Liver (tissue), 9 donors: Measurements from ENCODE around the gene RARA. TPM values are rescaled to one million over a fixed set of nuclear protein-coding genes. Genes with fewer than 3 reads are reported as not detected.

Source experiments
- DNase-seq: peaks from one replicate; pipeline ENCODE4 v3.0.0-alpha.2; 2017; ENCODE audit warnings: low spot score
- H3K27ac ChIP-seq, 2 donors: one replicate each; pipeline ENCODE4 v1.7.0; 2013; ENCODE audit warnings: inconsistent platforms in 2 of 2, low read length in 2 of 2, control low read depth in 1 of 2, low read depth in 1 of 2, mild to moderate bottlenecking in 1 of 2
- H3K27me3 ChIP-seq, 4 donors: one replicate each; pipeline versions ENCODE4 v1.6.1 to v1.7.0; 2013; ENCODE audit warnings: low read length in 3 of 4, inconsistent platforms in 1 of 4, mild to moderate bottlenecking in 1 of 4, moderate library complexity in 1 of 4; ENCODE audit not compliant: control insufficient read depth in 4 of 4, insufficient read depth in 4 of 4
- H3K36me3 ChIP-seq, 4 donors: one replicate each; pipeline versions ENCODE4 v1.6.1 to v1.7.0; 2013; ENCODE audit warnings: low read length in 3 of 4, mild to moderate bottlenecking in 3 of 4, low read depth in 1 of 4, moderate library complexity in 1 of 4; ENCODE audit not compliant: control insufficient read depth in 4 of 4, insufficient read depth in 3 of 4
- H3K4me1 ChIP-seq, 4 donors: one replicate each; pipeline versions ENCODE4 v1.6.1 to v1.7.0; 2013; ENCODE audit warnings: low read length in 3 of 4, mild to moderate bottlenecking in 3 of 4, moderate library complexity in 1 of 4; ENCODE audit not compliant: control insufficient read depth in 4 of 4, insufficient read depth in 4 of 4
- H3K4me3 ChIP-seq, 3 donors: one replicate each; pipeline versions ENCODE4 v1.6.1 to v1.7.0; 2013; ENCODE audit warnings: low read length in 3 of 3, control low read depth in 1 of 3, low read depth in 1 of 3, mild to moderate bottlenecking in 1 of 3
- H3K9ac ChIP-seq, 2 donors: one replicate each; pipeline ENCODE4 v1.7.0; 2013; ENCODE audit warnings: low read length in 2 of 2, mild to moderate bottlenecking in 2 of 2, moderate library complexity in 2 of 2, control low read depth in 1 of 2, low read depth in 1 of 2
- H3K9me3 ChIP-seq, 4 donors: one replicate each; pipeline versions ENCODE4 v1.6.1 to v1.7.0; 2013; ENCODE audit warnings: low read length in 3 of 4; ENCODE audit not compliant: control insufficient read depth in 4 of 4
- ATF3 ChIP-seq: IDR thresholded peaks from 2 replicates; pipeline ENCODE4 v1.6.1; 2016; ENCODE audit warnings: antibody characterized with exemption
- EGR1 ChIP-seq, 2 donors: IDR thresholded peaks; 2 replicates each; pipeline ENCODE4 v1.6.1; 2016 to 2018; ENCODE audit warnings: antibody characterized with exemption in 2 of 2, low read depth in 2 of 2
- FOXA1 ChIP-seq: IDR thresholded peaks from 2 replicates; pipeline ENCODE4 v1.6.1; 2016; ENCODE audit warnings: antibody characterized with exemption
- FOXA2 ChIP-seq: IDR thresholded peaks from 2 replicates; pipeline ENCODE4 v1.6.1; 2016; ENCODE audit warnings: antibody characterized with exemption
- GABPA ChIP-seq, 2 donors: IDR thresholded peaks in 1 of 2; conservative IDR thresholded peaks in 1 of 2; 2 replicates each; pipeline ENCODE4 v1.6.1; 2016; ENCODE audit warnings: antibody characterized with exemption in 2 of 2, mild to moderate bottlenecking in 1 of 2, moderate library complexity in 1 of 2
- HNF4A ChIP-seq, 2 donors: conservative IDR thresholded peaks; 2 replicates each; pipeline ENCODE4 v1.6.1; 2016; ENCODE audit warnings: antibody characterized with exemption in 2 of 2, mild to moderate bottlenecking in 2 of 2
- HNF4G ChIP-seq: IDR thresholded peaks from 2 replicates; pipeline ENCODE4 v1.6.1; 2016; ENCODE audit warnings: antibody characterized with exemption
- JUND ChIP-seq, 2 donors: IDR thresholded peaks; 2 replicates each; pipeline ENCODE4 v1.6.1; 2016; ENCODE audit warnings: antibody characterized with exemption in 2 of 2
- MAX ChIP-seq: IDR thresholded peaks from 2 replicates; pipeline ENCODE4 v1.6.1; 2016; ENCODE audit warnings: antibody characterized with exemption
- NR2F2 ChIP-seq: IDR thresholded peaks from 2 replicates; pipeline ENCODE4 v1.6.1; 2016; ENCODE audit warnings: antibody characterized with exemption
- RAD21 ChIP-seq, 2 donors: IDR thresholded peaks; 2 replicates each; pipeline ENCODE4 v1.6.1; 2016; ENCODE audit warnings: antibody characterized with exemption in 2 of 2, mild to moderate bottlenecking in 2 of 2
- RXRA ChIP-seq, 2 donors: IDR thresholded peaks; 2 replicates each; pipeline ENCODE4 v1.6.1; 2017 to 2018; ENCODE audit warnings: antibody characterized with exemption in 2 of 2, mild to moderate bottlenecking in 1 of 2
- SP1 ChIP-seq: IDR thresholded peaks from 2 replicates; pipeline ENCODE4 v1.6.1; 2018; ENCODE audit warnings: antibody characterized with exemption, mild to moderate bottlenecking
- TAF1 ChIP-seq: conservative IDR thresholded peaks from 2 replicates; pipeline ENCODE4 v1.6.1; 2016; ENCODE audit warnings: antibody characterized with exemption, mild to moderate bottlenecking
- YY1 ChIP-seq: IDR thresholded peaks from 2 replicates; pipeline ENCODE4 v1.6.1; 2016; ENCODE audit warnings: antibody characterized with exemption, mild to moderate bottlenecking
- ZBTB33 ChIP-seq: IDR thresholded peaks from 2 replicates; pipeline ENCODE4 v1.6.1; 2016; ENCODE audit warnings: antibody characterized with exemption
- WGBS: extraction: QIAGEN DNeasy Blood & Tissue Kit; methylation state at CpG from one replicate; pipeline ENCODE4 v1.1.7; 2013; 5-methylcytosine and 5-hydroxymethylcytosine counted together
- polyA plus RNA-seq, 2 donors: library from polyadenylated mRNA; stranded (reverse) in 1 of 2; unstranded in 1 of 2; fragments of 200-250 nt in 1 of 2; fragments of >200 nt in 1 of 2; fragmentation: Nextera tagmentation in 1 of 2; extraction: Ambion mirVana in 1 of 2; gene quantifications; one replicate each; pipeline versions ENCODE4 v1.2.1 to v1.2.3, GENCODE V29; 2013 to 2015
- total RNA-seq, 2 donors: library from RNA; depleted of rRNA; stranded (reverse); fragments of >200 nt; gene quantifications; one replicate each; pipeline ENCODE4 v1.2.3, GENCODE V29; 2014
- TF ChIP-seq, protein P1 (sequence below): fragments of 150-350 bp; IDR thresholded peaks from 2 replicates; pipeline ENCODE4 v1.5.1; 2017; ENCODE audit warnings: improper control_type of control experiment, low read depth, low read length; ENCODE audit not compliant: missing input control
- TF ChIP-seq, protein P2 (sequence below): IDR thresholded peaks from 2 replicates; pipeline ENCODE4 v1.6.1; 2016; ENCODE audit warnings: antibody characterized with exemption, mild to moderate bottlenecking
- donor health status: healthy.
- donor health status: healthy.
- donor health status: healthy.
- donor health status: healthy.
- donor health status: healthy.

Gene RARA
- total and polyA plus RNA-seq, 4 donors: 6.6 to 26.2 (median 10.8) TPM

GRCh38 chr17:40328386-40328766 is 19.4 kb downstream of the RARA start (continued):
- TF ChIP-seq RXRA (IDR thresholded peaks at IDR 0.05) (no peak), HNF4A (conservative IDR thresholded peaks at IDR 0.05) (no peak), JUND (IDR thresholded peaks at IDR 0.05) (no peak), NR2F2 (no peak), FOXA1 (no peak), SP1 (no peak), MAX (no peak), FOXA2 (no peak)

DNA sequence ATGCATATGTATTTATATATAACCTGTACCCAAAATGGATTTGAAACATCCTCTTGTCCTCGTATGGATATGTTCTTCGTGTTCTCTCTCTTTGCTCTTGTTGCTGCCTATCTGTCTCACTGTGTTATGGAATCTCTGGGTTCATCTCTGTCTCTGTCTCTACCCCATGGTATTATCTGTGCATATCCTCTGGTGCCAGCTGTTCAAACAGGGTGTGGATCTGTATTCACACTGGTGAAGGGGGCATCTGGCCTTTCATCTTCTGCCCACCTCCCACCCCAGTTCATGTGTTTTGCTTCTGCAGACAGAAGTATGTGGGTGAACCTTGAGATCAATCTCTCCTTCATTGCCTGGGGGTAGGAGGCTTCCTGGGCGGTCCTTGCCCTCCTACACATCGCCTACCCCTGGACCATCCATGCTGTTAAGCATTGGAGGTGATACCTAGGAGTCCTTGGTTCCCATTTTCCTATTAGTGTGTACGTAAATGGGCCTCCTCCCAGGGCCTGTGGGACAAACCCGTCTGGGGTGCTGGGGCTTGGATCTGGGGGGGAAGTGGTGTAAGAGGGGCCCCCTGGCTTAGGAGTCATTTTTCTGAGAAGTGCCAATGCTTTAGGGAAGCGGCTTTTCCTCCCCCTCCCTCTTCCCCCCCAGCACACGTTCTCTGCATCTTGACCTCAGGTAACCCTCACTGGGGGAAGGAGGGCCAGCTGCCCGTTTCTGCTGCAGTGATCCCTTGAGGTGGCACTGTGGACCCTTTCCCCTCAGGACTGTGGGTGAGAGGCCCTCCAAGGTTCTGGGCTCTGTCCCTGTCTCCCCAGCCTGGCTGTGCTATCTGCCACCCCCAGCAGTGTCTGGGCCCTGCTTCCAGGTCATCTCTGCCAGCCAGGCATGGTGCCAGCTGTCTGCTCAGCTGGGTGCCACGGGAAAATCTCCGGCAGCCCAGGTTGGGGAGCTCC is 21.1 kb downstream of the RARA start:
- 35% methylated on average over 11 of the region's 11 CpGs for WGBS
- H3K4me1 ChIP-seq: peaks cover 54 to 98% (median 92%) of the 10 kb centered on the region in 4 donors
- H3K9ac ChIP-seq: no peak overlapping the region
- H3K27ac ChIP-seq: peak overlapping the region; percentile 69 to 87
- H3K9me3 ChIP-seq: no peaks in the 10 kb centered on the region
- no peak for DNase-seq
- TF ChIP-seq ZBTB33 (no peak), JUND (IDR thresholded peaks at IDR 0.05) (no peak), RXRA (IDR thresholded peaks at IDR 0.05) (peak; percentile 65 to 78), TAF1 (no peak), FOXA1 (no peak), EGR1 (IDR thresholded peaks at IDR 0.05; ENCODE audit: low read depth in 2 of 2) (no peak), YY1 (no peak), SP1 (peak; percentile 18), GABPA (IDR thresholded peaks at IDR 0.05 in 1 of 2, conservative IDR thresholded peaks at IDR 0.05 in 1 of 2) (no peak), NR2F2 (no peak), HNF4A (conservative IDR thresholded peaks at IDR 0.05) (peak in 1 of 2 donors; percentile 40), FOXA2 (no peak), HNF4G (no peak), MAX (peak; percentile 38), RAD21 (IDR thresholded peaks at IDR 0.05) (peak in 1 of 2 donors; percentile 22), ATF3 (no peak)
- TF ChIP-seq, protein P1, sequence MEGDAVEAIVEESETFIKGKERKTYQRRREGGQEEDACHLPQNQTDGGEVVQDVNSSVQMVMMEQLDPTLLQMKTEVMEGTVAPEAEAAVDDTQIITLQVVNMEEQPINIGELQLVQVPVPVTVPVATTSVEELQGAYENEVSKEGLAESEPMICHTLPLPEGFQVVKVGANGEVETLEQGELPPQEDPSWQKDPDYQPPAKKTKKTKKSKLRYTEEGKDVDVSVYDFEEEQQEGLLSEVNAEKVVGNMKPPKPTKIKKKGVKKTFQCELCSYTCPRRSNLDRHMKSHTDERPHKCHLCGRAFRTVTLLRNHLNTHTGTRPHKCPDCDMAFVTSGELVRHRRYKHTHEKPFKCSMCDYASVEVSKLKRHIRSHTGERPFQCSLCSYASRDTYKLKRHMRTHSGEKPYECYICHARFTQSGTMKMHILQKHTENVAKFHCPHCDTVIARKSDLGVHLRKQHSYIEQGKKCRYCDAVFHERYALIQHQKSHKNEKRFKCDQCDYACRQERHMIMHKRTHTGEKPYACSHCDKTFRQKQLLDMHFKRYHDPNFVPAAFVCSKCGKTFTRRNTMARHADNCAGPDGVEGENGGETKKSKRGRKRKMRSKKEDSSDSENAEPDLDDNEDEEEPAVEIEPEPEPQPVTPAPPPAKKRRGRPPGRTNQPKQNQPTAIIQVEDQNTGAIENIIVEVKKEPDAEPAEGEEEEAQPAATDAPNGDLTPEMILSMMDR: no peak
- TF ChIP-seq, protein P2, sequence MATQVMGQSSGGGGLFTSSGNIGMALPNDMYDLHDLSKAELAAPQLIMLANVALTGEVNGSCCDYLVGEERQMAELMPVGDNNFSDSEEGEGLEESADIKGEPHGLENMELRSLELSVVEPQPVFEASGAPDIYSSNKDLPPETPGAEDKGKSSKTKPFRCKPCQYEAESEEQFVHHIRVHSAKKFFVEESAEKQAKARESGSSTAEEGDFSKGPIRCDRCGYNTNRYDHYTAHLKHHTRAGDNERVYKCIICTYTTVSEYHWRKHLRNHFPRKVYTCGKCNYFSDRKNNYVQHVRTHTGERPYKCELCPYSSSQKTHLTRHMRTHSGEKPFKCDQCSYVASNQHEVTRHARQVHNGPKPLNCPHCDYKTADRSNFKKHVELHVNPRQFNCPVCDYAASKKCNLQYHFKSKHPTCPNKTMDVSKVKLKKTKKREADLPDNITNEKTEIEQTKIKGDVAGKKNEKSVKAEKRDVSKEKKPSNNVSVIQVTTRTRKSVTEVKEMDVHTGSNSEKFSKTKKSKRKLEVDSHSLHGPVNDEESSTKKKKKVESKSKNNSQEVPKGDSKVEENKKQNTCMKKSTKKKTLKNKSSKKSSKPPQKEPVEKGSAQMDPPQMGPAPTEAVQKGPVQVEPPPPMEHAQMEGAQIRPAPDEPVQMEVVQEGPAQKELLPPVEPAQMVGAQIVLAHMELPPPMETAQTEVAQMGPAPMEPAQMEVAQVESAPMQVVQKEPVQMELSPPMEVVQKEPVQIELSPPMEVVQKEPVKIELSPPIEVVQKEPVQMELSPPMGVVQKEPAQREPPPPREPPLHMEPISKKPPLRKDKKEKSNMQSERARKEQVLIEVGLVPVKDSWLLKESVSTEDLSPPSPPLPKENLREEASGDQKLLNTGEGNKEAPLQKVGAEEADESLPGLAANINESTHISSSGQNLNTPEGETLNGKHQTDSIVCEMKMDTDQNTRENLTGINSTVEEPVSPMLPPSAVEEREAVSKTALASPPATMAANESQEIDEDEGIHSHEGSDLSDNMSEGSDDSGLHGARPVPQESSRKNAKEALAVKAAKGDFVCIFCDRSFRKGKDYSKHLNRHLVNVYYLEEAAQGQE: no peak
- H3K4me3 ChIP-seq: no peak overlapping the region
- H3K27me3 ChIP-seq: no peaks in the 10 kb centered on the region
- H3K36me3 ChIP-seq: no peaks in the 10 kb centered on the region
